Glomerular visceral epithelial cell (primary cell): Measurements from ENCODE around the gene LBP.
A peak's percentile ranks its signal among the peaks of the same experiment; 100 is the strongest.
"Not testable (repeated sequence)": the region's sequence is repeated elsewhere in the genome, so short reads cannot be mapped to it uniquely, and the experiment has no call there.

Experiments used
- DNase-seq: peaks from one replicate; pipeline ENCODE4 v3.0.0-alpha.2; 2016; ENCODE audit errors: extremely low spot score

LBP gene

DNA sequence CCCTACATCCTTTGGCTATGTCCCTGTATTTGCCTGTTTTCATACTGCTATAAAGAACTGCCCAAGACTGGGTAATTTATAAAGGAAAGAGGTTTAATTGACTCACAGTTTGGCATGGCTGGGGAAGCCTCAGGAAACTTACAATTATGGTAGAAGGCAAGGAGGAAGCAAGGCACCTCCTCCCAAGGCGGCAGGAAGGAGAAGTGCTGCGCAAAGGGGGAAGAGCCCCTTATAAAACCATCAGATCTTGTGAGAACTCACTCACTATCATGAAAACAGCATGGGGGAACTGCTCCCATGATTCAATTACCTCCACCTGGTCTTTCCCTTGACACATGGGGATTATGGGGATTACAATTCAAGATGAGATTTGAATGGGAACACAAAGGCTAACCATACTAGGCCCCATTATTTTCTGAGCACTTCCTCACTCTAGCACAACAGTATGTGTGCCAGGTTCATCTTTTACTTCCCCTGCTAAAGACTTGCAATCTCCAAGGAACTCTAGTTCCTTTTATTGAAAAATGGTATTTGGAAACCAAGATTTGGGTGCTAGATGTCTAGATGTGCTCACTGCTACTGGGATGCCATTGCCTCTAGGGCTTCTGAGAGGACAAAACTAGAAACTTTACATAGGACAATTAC lies 49.6 kb downstream of the LBP start:
- not testable (repeated sequence) for DNase-seq

DNA sequence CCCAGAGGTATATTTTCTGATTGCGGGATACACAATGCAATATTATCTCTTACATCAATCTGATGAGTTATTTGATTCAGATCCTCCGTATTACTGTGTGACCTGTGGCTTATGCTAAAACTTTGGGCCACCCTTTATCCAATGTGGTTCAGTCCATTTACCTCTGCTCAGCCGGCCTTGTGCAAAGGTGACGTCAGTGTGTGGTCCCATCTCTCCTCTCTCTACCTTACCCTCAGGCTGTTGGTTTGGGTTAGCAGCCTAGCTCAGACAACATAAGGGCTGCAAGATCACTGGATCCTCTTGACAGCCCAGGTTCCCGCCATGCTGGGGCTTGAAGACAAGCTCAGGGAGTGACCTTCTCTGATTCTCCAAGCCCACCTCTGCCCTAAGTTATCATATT lies 55.8 kb downstream of the LBP start:
- no peak for DNase-seq

DNA sequence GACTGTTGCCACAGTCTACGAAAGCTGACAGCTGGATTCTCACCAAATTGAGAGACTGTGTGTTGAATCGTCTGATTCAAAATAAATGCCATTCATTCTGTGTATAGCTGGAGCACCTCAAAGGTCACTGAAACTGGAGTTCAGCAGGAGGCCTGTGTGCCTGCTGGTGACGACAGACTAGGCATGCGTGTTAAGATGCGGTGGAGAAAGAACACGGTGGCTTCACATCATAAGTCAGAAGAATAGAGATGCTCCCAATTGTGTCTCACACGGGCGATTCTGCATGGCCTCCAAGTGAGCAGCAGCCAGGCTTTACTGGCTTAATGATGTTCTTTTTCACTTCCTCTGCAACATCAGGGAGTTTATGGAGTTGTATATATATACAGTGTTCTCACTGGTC lies 56.5 kb downstream of the LBP start:
- no peak for DNase-seq

DNA sequence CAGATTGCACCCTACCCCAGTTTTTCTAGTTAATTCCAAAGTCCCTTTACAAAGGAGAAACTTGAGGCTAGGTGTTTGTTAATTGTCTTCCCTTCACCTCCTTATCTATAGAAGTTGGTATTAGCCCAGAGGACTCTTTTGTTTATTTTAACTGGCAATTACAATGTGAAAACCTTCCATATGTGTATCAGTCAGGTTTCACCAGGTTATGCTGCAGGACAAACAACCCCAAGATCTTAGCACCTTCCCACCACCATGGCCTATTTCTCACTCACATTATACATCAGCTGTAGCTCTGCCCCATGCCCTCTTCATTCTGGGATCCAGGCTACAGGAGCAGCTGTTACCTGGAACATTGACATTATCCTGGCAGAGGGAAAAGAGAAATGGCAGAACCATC lies 57.7 kb downstream of the LBP start:
- no peak for DNase-seq

DNA sequence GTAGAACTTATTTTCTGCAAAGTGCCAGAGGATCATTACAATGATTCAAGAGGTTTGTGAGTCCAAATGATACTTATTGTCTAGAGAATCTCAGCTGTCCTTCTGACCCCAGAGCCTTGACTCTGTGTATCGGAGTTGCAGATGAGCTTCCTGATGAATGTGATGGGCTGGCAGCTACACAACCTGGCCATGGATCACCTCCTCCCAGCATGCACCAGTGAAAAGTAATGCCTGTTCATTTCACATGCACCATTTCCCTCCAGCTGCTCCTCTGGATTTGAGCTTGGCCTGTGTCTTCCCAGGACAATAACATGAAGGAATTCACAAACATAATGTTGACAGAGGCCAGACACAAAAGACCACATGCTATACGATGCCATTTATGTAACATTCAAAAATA lies 58.9 kb downstream of the LBP start:
- DNase-seq: no peak

DNA sequence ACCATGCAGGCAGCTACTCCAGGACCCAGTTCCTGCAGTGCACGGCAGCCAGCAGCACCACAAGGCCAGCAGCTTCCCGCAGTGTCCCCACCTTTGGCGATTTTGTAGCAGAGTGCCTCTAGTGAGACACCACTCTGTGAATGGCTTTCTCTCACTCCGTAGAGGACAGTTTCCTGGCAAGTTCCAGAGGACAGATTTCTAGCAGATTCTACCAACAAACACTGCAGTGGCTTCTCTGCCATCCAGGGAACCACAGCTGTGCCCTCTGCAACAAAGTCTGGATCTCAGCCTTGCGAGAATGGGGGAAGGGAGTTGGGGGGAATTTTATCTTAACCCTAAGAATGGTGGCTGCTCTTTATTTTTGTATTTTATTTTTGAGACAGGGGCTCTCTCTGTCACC lies 60.2 kb downstream of the LBP start:
- no peak for DNase-seq

DNA sequence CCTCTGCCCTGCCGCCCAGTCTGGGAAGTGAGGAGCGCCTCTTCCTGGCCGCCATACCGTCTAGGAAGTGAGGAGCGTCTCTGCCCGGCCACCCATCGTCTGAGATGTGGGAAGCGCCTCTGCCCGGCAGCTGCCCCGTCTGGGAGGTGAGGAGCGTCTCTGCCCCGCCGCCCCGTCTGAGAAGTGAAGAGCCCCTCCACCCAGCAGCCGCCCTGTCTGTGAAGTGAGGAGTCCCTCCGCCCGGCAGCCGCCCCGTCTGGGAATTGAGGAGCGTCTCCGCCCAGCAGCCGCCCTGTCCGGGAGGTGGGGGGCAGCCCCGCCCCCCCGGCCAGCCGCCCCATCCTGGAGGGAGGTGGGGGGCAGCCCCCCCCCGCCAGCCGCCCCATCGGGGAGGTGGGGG lies 61.0 kb downstream of the LBP start:
- no peak for DNase-seq

DNA sequence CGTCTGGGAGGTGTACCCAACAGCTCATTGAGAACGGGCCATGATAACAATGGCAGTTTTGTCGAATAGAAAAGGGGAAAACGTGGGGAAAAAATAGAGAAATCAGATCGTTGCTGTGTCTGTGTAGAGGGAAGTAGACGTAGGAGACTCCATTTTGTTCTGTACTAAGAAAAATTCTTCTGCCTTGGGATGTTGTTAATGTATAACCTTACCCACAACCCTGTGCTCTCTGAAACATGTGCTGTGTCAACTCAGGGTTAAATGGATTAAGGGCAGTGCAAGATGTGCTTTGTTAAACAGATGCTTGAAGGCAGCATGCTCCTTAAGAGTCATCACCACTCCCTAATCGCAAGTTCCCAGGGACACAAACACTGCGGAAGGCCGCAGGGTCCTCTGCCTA lies 61.5 kb downstream of the LBP start:
- not testable (repeated sequence) for DNase-seq

DNA sequence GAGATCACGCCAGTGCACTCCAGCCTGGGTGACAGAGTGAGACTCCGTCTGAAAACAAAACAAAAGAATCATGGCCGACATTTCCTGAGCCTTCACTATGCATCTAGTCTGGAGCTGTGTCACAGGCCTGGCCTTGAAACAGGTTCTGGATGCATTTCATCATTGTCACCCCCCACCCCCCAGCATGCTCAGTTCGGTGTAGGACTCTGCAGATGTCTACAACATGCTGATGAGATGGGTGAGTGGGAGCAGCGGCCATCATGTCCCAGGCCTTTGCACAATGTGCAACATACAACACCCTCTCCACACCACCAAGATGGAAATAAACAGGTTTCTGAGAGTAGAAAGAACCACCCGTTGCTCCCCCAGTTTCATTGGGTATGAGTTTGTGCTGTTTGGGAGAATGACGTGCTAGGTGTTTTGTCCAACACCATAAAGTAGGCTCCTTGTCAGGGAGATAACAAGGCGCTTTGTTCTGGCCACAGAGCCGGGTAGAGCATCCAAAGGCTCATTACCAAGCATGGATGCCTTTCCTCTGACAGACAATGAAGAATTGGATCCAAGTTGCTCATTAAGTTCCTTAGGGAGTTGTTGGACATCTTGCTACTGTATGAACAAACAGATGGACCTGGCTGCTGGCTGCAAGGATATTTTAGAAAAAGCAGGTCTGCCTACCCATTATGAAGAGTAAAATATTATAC lies 66.7 kb downstream of the LBP start:
- DNase-seq: no peak

DNA sequence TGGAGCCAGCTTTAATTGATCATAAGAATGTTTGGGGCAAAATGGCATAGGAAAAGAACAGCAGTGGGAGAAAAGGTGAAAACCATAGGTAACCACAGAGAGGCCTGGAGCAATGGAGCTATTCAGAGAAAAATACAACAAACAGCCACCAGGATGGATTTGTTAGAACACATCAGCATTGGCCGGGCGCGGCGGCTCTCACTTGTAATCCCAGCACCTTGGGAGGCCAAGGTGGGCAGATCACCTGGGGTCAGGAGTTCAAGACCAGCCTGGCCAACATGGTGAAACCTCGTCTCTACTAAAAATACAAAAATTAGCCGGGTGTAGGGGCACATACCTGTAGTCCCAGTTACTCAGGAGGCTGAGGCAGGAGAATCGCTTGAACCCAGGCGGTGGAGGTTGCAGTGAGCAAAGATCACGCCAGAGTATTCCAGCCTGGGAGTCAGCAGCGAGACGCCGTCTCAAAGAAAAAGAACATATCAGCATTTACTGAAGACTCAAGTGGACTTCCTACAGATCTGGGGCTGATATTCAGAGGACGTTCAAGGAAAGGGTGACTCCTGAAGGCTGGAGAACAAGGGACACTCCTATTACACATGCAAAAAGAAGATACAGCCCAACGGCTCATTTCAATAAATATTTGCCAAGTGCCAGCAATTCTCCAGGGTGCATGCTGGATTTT lies 68.6 kb downstream of the LBP start:
- no peak for DNase-seq

DNA sequence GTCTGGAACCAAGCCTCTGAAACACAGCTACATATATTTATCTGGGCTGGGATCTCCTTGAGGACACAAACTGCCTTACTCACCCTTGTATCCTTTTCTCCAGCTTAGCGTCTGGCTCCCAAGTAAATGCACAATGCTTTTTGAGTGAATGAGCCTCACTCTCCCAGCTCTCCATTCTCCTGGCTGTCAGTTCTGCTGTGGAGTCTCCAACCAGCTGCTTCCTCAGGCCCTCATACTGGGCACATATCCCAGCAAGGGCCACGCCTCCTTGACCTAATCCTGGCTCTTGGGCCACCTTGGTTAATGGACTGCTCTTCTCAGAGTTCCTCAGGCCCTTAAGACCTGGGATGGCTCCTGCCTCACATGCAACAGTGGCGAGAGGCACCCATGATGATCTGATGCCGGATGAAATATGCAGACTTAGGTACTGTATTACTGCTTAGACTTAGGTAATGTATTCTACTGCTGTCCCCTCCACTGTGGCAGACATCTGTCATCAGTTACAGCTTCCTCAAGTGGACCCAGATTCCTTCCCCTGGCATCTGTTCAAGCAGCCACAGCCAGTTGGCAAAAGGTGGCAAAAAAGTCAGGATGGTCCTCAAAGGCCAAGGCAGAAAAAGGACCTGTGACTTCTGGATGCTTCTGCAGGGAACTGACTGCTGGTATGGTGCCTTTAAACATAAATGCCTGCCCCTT lies 72.4 kb downstream of the LBP start:
- DNase-seq: peak; percentile 36

DNA sequence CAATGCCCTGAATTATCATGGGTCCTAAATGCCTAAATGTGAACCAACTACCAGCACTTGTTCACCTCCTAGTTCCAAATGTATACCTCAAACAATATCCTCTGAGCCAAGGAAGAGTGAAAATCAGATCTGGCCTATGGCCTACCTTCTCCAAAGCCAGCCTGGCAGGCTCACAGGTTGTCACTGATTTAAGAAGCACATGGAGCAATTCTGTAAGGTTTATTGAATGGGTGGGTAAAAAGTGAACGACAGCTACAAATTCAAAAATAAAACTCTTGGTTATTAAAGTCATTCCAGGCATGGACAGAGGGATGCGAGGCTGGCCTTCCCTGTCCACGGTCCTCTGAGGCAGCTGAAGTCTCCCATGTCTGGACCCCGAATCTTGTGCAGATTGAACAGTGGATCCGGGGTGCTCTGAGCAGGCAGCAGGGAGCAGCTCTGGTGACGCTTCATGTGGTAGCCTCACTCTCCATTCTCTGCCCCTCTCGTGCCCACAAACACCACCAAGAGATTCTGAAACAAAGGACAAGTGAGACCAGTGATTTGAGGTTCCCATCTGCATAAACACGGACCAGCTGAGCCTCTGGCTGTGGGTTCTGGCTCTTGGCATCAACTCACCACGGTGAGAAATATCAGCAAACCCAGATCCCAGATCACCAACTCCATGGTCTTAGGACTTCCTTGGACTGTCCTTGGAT lies 74.3 kb downstream of the LBP start:
- no peak for DNase-seq

DNA sequence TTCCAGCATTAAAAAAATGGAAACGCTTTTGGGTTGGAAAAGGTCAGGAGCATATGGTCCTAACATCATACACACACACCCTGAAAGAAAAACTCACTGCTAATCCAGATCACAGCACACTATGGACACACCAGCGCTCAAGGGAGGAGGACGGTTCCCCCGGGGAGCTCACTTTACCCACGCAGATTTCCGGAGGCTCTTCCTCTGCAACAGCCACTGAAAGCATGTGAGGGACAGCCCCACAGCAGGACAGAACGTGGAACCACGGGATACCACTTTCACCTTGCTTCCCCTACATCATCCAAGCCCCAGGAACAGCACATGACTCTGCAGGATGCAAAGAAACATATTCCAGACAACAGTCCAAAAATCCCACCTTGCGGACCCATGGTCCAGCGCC lies 75.6 kb downstream of the LBP start:
- DNase-seq: no peak

DNA sequence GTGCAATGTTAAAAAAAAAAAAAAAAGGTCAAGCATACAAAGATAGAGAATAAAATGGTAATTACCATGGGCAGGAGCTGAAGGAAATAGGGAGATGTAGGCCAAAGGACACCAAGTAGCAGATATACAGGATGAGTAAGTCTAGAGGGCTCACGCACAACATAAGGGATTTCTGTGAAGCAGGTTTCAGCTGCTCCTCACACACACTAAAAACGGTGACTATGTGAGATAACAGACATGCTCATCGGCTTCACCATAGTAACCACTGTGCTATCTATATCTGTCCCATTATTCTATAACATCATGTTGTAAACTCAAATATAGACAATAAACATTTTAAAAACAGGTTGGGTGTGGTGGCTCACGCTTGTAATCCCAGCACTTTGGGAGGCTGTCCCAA lies 77.3 kb downstream of the LBP start:
- DNase-seq: no peak

DNA sequence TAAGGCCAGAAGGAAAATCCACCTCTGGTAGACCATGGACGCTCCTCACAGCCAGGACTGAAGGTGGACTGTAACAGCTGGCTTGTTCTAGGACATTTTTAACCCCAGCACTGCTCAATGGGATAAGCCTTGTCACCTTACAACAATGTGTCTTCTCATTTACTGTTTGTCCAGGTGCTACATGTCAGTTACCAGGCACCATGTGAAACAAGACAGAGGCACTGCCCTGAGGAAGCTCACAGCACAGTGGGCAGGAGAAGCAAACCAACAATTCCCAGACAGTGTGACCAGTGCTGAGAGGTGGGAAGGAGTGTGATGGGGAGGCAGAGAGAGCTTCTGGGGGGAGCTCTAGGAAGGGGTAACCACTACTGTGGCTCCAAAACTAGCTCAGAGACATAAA lies 78.1 kb downstream of the LBP start:
- no peak for DNase-seq

DNA sequence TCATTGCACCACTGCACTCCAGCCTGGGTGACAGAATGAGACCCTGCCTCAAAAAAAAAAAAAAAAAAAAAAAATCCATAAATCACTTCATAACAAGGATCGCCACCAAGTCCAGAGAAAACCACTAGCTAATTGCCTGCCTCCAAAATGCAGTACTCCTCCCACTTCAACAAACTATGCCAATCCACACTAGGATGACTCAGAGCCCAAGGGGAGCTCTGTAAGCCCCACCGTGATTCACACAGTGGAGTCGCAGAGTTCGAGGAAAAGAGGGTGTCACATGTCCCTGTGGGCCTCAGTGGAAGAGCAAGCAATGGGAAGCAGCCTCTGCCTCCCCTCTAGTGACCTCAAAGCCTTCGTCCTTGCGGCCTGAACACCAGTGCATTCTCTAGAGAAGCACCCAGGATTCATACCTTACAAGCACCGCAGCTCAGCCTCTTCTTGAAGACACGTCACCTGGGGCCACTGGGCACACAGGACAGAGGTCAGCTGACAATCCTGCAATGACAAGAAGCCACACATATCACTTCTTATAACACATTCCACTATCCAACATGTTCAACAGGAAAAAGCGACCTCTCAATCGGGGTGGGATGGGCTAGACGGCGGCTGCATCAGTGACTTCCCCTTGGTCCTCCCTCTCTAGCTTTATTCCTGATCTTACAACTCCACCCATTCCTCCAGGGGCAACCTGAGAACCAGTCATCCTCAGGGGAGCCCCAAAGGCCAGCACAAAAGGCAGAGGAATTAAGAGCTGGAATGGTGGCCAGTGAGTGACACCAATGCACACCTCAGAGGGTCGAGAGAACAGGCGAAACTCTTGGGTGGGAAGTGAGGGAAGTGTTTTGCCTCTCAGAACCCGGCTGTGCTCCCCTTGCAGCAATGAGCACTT lies 80.0 kb downstream of the LBP start:
- peak; percentile 86 for DNase-seq
